Subcutaneous abdominal adipose tissue (tissue), 5 donors: Measurements from ENCODE around the gene DCTPP1.

Source experiments
- H3K27ac ChIP-seq: one replicate; pipeline ENCODE4 v1.7.0; 2013; ENCODE audit warnings: low read depth, mild to moderate bottlenecking, inconsistent platforms, low read length, moderate library complexity
- H3K27me3 ChIP-seq, 5 donors: one replicate each; pipeline ENCODE4 v1.7.0; 2013; ENCODE audit warnings: low read length in 5 of 5, inconsistent platforms in 1 of 5; ENCODE audit not compliant: control insufficient read depth in 5 of 5, insufficient read depth in 4 of 5
- H3K36me3 ChIP-seq, 5 donors: one replicate each; pipeline ENCODE4 v1.7.0; 2013; ENCODE audit warnings: low read length in 5 of 5; ENCODE audit not compliant: control insufficient read depth in 5 of 5, insufficient read depth in 5 of 5
- H3K4me1 ChIP-seq, 5 donors: one replicate each; pipeline ENCODE4 v1.7.0; 2013; ENCODE audit warnings: low read length in 5 of 5, mild to moderate bottlenecking in 3 of 5, moderate library complexity in 1 of 5; ENCODE audit not compliant: control insufficient read depth in 5 of 5, insufficient read depth in 5 of 5
- H3K4me3 ChIP-seq, 5 donors: one replicate each; pipeline ENCODE4 v1.7.0; 2013; ENCODE audit warnings: low read length in 5 of 5, low read depth in 1 of 5
- H3K9ac ChIP-seq, 5 donors: one replicate each; pipeline ENCODE4 v1.7.0; 2013; ENCODE audit warnings: low read length in 5 of 5, mild to moderate bottlenecking in 4 of 5, moderate library complexity in 3 of 5
- H3K9me3 ChIP-seq, 5 donors: one replicate each; pipeline ENCODE4 v1.7.0; 2013; ENCODE audit warnings: low read length in 5 of 5; ENCODE audit not compliant: control insufficient read depth in 5 of 5
- donor health status: healthy.
- donor health status: healthy.
- donor health status: healthy.
- donor health status: healthy.
- donor health status: healthy.

The DCTPP1 gene

DNA sequence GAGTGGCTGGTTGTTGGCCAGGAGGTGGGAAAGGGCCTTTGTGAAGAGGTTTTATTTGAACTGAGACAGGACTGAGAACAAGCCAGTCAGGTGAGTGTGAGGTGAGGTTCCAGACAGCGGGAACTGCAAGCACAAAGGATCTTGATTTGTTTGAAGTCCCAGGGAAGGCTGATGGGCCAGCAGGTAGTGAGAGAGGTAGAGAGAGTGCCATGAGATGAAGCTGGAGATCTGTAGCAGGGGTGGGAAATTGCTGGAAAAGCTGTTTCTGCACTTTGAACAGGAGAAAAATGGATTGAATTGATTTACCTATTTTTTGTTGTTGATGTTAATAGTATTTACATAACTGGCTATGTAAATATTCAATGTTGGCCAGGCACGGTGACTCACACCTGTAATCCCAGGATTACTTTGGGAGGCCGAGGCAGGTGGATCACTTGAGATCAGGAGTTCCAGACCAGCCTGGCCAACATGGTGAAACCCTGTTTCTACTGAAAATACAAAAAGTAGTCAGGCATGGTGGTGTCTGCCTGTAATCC lies 7.7 kb upstream of the DCTPP1 start:
- no peak overlapping the region for H3K27ac ChIP-seq
- no peaks in the 10 kb centered on the region for H3K9me3 ChIP-seq
- H3K27me3 ChIP-seq, result no peaks in the 10 kb centered on the region
- H3K4me3 ChIP-seq, result no peak overlapping the region
- no peaks in the 10 kb centered on the region for H3K36me3 ChIP-seq
- no peak overlapping the region for H3K9ac ChIP-seq
- H3K4me1 ChIP-seq, result no peaks in the 10 kb centered on the region

DNA sequence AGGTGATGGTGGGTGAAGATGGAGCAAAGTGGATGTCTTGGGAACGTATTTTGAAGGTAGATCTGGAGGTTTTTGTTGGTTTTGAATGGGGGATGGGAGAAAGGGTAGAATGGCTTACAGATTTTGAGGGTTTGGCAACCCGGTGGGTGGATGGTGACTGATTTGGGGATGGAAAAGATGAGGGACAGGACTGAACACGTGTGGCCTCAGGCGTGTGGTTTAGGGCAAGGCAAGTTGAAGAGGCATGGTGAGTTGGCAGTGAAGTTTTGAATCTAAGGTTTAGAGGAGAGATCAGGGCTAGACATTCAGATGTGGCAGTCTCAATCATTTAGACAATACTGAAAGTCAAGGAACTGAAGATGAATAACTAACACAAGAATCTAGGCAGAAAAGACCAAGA lies 5.0 kb upstream of the DCTPP1 start:
- peaks cover 0 to 9% (median 8%) of the 10 kb centered on the region in 5 donors for H3K4me1 ChIP-seq
- H3K9me3 ChIP-seq, result no peaks in the 10 kb centered on the region
- H3K4me3 ChIP-seq, result no peak overlapping the region
- no peak overlapping the region for H3K27ac ChIP-seq
- no peak overlapping the region for H3K9ac ChIP-seq
- no peaks in the 10 kb centered on the region for H3K27me3 ChIP-seq
- no peaks in the 10 kb centered on the region for H3K36me3 ChIP-seq

DNA sequence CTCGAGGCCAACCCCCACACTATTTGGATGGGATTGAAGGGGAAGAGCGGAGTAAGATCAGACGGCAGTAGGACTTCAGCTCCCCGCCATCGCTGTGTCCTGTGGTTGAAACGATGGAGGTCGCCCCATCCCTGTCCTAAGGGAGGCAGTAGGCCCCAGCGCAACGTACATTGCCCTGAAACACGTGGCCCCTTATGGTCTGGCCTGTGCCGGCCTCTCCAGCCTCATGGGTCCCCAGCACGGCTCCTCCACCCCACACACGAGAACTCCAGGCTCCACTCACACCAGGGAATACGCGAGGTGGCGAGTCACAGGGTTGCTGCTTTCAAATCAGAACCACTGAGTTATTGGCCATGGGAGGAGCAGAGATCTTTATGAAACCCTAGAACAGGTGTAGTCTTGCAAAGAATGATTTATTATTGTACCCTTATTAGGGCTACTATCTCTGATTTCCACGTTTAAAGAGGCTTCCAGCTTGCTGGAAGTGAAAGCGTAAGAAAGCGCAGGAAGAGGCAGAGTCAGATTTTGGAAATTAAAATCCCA lies 669 bp upstream of the DCTPP1 start:
- H3K4me1 ChIP-seq, result peaks cover 0 to 25% (median 22%) of the 10 kb centered on the region in 5 donors
- H3K9ac ChIP-seq, result peak overlapping the region; percentile 63 to 77 (median 72)
- H3K36me3 ChIP-seq, result peaks cover 0 to 11% (median 7%) of the 10 kb centered on the region in 5 donors
- peak overlapping the region; percentile 60 for H3K27ac ChIP-seq
- H3K4me3 ChIP-seq, result peak overlapping the region; percentile 65 to 89 (median 78)
- no peaks in the 10 kb centered on the region for H3K27me3 ChIP-seq
- H3K9me3 ChIP-seq, result no peaks in the 10 kb centered on the region

DNA sequence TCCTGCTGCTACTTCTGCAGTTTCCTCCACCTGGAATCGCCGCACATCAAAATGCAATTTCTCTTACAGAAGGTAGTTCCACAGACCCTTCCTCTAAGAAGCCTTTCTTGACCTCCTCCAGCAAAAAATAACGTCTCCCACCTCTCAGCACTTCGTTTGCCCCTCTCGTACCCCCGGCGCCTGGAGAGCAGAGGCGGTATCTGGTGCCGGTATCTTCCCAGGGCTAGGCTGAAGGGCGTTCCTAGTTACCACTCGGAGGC lies 482 bp downstream of the DCTPP1 start:
- H3K36me3 ChIP-seq, result peaks cover 0 to 17% (median 11%) of the 10 kb centered on the region in 5 donors
- H3K27me3 ChIP-seq, result no peaks in the 10 kb centered on the region
- H3K4me3 ChIP-seq, result peak overlapping the region; percentile 65 to 89 (median 78)
- H3K27ac ChIP-seq, result peak overlapping the region; percentile 60
- H3K9ac ChIP-seq, result peak overlapping the region; percentile 48 to 87 (median 82)
- no peaks in the 10 kb centered on the region for H3K9me3 ChIP-seq
- H3K4me1 ChIP-seq, result peaks cover 0 to 25% (median 22%) of the 10 kb centered on the region in 5 donors

DNA sequence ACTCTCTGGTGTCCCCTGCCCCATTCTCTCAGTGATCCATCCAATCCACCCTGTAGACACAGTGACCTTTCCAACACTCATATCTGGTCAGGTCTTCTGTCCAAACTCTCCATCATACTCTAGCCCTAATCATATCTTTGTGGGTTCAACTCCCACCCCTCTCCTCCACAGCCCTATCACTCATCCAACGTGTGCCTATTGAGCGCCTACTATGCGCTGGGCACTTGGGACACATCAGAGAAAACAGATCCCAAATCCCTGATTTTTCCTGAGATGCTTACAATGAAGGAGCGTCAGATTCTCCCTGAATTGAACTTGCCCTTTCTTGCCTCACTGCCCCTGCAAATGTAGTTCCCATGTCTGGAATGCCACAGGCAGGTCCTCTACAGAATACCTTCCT lies 1.8 kb downstream of the DCTPP1 start:
- Histone ChIP-seq H3K9me3 (no peaks in the 10 kb centered on the region), H3K36me3 (peaks cover 0 to 30% (median 22%) of the 10 kb centered on the region in 5 donors), H3K9ac (no peak overlapping the region), H3K27me3 (no peaks in the 10 kb centered on the region), H3K4me1 (peaks cover 0 to 25% (median 22%) of the 10 kb centered on the region in 5 donors), H3K27ac (no peak overlapping the region), H3K4me3 (no peak overlapping the region)

DNA sequence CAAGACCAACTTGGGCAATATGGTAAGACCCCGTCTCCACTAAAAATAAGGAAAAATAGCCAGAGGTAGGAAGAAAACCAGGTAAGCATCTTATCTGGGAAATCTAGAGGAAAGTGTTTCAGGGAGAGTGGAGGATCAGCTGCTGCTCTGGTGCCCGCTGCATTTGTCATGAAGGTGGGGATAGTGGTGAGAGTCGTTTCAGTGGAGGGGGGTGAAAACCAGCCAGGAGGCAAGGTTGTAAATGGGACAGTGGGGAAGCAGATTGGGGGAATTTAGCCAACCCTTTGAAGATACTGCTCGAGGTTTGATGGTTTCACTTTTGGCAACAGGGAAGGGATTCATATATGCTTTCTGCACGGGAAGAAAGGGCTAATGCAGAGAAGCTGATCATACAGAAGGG lies 8.8 kb downstream of the DCTPP1 start:
- no peaks in the 10 kb centered on the region for H3K9me3 ChIP-seq
- H3K27ac ChIP-seq, result no peak overlapping the region
- no peak overlapping the region for H3K4me3 ChIP-seq
- no peak overlapping the region for H3K9ac ChIP-seq
- H3K27me3 ChIP-seq, result no peaks in the 10 kb centered on the region
- H3K36me3 ChIP-seq, result peaks cover 0 to 37% (median 23%) of the 10 kb centered on the region in 5 donors
- H3K4me1 ChIP-seq, result peaks cover 0 to 21% (median 15%) of the 10 kb centered on the region in 5 donors

DNA sequence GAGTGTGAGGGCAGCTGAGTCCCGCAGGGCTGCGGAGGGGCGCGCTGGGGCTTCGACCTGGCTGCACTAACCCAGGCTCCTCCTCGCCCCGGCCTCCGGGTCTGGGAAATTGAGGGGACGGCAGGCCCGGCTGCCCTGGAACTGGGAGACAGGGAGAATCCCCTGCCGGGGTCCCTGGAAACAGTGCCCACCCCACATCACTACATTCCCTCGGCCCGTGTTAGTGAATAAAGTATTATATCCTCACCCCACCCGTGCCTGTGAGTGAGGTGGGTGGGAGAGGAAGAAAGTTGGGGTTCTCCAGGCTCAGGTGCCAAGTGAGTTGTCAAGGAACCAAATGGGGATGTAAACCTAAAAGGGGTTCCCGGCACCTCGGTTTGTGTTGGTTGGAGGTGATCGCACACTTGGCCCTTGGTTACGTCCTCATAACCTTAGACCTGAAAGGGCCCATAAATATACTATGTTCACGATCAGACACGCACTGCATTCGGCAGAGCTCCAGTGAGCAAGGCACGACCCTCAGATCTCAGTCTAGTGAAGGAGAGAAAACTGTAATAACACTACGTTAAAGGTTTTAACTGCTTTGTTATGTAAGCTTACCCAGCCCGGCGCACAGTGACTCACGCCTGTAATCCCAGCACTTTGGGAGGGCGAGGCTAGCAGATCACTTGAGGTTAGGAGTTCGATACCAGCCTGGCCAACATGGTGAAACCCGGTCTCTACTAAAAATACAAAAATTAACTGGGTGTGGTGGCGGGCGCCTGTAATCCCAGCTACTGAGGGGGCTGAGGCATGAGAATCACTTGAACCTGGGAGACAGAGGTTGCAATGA lies 11.3 kb downstream of the DCTPP1 start:
- no peak overlapping the region for H3K27ac ChIP-seq
- no peaks in the 10 kb centered on the region for H3K9me3 ChIP-seq
- H3K4me3 ChIP-seq, result peak overlapping the region in 4 of 5 donors; percentile 70 to 85 (median 75)
- peaks cover 0 to 18% (median 11%) of the 10 kb centered on the region in 5 donors for H3K4me1 ChIP-seq
- H3K9ac ChIP-seq, result peak overlapping the region in 2 of 5 donors; percentile 19 to 37
- peaks cover 0 to 27% (median 18%) of the 10 kb centered on the region in 5 donors for H3K36me3 ChIP-seq
- H3K27me3 ChIP-seq, result no peaks in the 10 kb centered on the region

DNA sequence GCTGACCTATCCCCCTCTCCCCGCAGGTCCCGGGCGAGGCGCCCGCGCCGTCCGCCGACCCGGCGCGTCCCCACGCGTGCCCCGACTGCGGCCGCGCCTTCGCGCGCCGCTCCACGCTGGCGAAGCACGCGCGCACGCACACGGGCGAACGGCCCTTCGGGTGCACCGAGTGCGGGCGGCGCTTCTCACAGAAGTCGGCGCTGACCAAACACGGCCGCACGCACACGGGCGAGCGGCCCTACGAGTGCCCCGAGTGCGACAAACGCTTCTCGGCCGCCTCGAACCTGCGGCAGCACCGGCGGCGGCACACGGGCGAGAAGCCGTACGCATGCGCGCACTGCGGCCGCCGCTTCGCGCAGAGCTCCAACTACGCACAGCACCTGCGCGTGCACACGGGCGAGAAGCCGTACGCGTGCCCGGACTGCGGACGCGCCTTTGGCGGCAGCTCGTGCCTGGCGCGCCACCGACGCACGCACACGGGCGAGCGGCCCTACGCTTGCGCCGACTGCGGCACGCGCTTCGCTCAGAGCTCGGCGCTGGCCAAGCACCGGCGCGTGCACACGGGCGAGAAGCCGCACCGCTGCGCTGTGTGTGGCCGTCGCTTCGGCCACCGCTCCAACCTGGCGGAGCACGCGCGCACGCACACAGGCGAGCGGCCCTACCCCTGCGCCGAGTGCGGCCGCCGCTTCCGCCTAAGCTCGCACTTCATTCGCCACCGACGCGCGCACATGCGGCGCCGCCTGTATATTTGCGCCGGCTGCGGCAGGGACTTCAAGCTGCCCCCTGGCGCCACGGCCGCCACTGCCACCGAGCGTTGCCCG lies 12.1 kb downstream of the DCTPP1 start:
- no peaks in the 10 kb centered on the region for H3K27me3 ChIP-seq
- peak overlapping the region in 3 of 5 donors; percentile 19 to 51 (median 37) for H3K9ac ChIP-seq
- peaks cover 0 to 18% (median 11%) of the 10 kb centered on the region in 5 donors for H3K4me1 ChIP-seq
- H3K27ac ChIP-seq, result no peak overlapping the region
- peaks cover 0 to 22% (median 16%) of the 10 kb centered on the region in 5 donors for H3K36me3 ChIP-seq
- H3K9me3 ChIP-seq, result no peaks in the 10 kb centered on the region
- peak overlapping the region; percentile 58 to 85 (median 74) for H3K4me3 ChIP-seq

DNA sequence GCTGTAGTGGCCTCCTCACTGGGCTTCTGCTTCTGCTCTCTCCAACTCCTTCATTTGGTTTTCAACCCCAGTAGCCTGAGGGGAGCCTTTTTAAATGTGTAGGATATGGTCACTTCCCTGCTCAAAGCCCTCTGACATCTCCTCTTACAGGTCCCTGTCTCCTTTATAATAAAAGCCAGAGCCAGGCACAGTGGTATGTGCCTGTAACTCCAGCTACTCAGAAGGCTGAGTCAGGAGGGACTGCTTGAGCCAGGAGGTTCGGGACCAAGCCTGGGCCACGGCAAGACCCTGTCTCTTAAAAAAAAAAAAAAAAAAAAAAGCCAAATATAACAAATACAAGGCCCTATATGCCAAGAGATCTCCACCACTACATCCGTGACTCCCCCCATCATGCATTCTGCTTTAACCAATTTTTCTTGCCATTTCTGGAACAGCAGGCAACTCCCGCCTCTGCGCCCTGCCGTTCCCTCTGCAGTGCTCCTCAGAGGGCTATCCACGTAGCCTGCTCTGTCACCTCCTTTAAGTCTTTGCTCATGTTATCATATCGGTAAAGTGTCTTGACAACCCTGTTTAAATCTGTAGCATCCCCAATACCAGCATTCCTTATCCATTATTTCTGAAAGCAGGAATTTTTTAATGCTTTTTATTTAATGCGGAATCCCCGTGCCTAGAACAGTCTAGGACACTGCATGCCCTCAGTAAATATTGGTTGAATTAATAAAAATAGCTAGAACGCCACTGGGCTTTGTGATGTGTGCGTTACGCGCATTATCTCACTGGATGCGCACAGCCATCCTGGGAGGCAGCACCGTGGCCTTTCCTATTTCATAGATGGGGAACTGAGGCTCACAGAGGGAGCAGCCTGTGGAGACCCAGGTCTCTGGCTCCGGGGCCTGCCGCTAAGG lies 13.0 kb downstream of the DCTPP1 start:
- Histone ChIP-seq H3K27ac (no peak overlapping the region), H3K4me1 (peaks cover 0 to 18% (median 11%) of the 10 kb centered on the region in 5 donors), H3K9me3 (no peaks in the 10 kb centered on the region), H3K36me3 (peaks cover 0 to 19% (median 7%) of the 10 kb centered on the region in 5 donors), H3K9ac (peak overlapping the region in 1 of 5 donors; percentile 51), H3K4me3 (peak overlapping the region; percentile 58 to 85 (median 74)), H3K27me3 (no peaks in the 10 kb centered on the region)
